ENCODE data around the gene ITPK1.

ITPK1 gene

DNA sequence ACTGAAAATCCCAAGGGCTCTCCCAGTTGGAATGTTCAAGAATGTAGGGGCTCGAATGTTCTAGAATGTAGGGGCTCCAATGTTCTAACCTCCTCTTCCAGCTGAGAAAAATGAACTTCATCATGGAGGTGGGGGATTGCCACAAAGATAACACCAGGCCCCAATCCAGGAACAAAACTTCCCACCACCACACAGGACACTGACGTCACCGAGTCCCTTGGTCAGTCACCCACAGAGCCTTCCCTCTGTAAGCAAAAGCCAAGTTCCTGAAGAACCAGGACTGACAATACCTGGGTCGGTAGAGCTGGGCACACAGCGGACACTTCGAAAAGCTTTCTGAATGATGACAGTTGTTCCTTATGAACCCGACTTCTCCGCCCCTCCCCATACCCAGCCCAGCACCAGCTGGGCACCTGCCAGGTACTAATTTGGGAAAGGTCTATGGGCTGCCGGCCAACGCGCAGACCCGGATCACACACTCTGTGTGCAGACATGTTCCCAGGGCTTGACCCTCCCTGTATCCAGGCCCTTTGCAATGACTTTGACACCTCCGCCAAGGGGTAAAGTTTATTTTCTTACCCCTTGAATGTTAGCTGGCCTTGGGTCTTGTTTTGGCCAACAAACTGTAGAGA is 18.9 kb downstream of the ITPK1 start:
- DNase-seq = no peak
- H3K4me3 ChIP-seq (ENCODE audit: insufficient read depth, low read depth, low read length, poor library complexity, severe bottlenecking) = no peak overlapping the region
- H3K9me3 ChIP-seq (ENCODE audit: control insufficient read depth, low read length) = no peaks in the 10 kb centered on the region
- H3K27ac ChIP-seq (ENCODE audit: insufficient read depth, low read length, poor library complexity, severe bottlenecking) = no peak overlapping the region
- no peaks in the 10 kb centered on the region for H3K4me1 ChIP-seq (ENCODE audit: control insufficient read depth, insufficient read depth, low read length, poor library complexity, severe bottlenecking)
- no peaks in the 10 kb centered on the region for H3K36me3 ChIP-seq (ENCODE audit: control insufficient read depth, insufficient read depth, low read length)
- H3K27me3 ChIP-seq (replicated peaks; ENCODE audit: control insufficient read depth, insufficient read depth, low read length, poor library complexity, severe bottlenecking) = no peaks in the 10 kb centered on the region

DNA sequence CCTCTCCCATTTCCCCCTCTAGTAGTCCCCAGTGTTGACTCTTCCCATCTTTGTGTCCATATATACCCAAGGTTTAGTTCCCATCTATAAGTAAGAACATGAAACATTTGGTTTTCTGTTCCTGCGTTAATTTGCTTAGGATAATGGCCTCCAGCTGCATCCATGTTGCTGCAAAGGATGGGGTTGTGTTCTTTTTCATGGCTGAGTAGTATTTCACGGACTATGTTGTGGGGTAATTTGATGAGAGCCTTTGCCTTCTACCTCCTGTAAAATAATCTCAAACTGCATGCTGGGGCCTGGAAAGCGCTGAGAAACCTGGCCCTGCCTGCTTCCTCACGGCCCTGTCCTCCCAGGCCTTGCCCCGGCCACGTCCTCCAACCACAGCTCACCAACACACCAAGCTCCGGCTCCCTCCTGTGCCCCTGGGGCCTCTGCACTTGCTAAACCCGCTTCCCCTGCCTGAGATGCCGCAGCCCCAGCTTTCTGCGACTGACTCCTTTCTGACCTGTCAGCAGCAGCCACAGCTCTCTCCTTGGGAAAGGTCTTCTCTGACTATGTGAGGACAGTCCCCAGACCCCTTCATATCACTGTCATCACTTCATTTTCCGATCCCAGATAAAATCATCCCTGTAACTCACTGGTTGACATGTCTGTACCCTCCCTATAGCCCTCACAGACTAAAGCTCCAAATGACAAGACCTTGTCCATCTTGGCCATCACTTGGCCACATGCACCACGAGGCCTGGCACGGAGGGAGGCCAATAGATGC is 19.8 kb downstream of the ITPK1 start:
- Histone ChIP-seq H3K9me3 (ENCODE audit: control insufficient read depth, low read length) (no peaks in the 10 kb centered on the region), H3K4me1 (ENCODE audit: control insufficient read depth, insufficient read depth, low read length, poor library complexity, severe bottlenecking) (no peaks in the 10 kb centered on the region)
- DNase-seq = no peak

DNA sequence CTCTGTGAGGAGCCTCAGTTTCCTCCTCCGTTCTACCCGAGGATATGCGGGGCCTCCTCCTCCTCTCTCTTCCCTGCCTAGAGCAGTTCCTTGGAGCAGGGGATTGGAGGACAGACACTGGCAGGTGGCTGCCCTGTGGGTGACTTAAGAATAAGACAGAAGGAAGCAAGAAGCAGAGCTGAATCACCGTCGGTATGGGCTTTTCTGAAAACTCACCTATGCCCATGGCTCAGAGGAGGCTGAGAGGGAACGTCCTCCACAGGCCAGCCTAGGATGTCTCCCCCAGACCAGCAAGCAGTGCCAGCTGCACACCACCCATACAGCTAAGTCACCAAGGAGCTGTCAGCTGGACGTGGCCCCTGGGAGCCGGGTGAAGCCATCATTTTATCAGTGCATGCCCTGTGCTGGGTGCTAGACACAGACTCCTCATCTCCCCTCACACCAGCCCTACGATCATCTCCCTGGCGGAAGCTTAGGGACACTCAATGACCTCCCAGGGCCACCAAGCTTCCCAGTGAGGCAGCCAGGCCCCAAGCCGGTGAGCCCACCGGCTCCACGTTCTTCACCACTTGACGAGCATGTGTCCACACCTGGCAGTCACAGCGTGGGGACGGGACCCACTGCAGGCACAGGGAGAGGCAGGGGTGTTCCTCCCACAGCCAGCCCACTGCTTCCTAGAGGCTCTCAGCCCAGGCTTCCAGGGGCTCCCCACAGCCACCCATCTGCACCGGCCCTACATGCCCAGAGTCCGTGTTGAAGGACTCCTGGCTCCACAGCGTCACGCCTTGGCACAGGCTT is 21.4 kb downstream of the ITPK1 start:
- no peaks in the 10 kb centered on the region for H3K4me1 ChIP-seq (ENCODE audit: control insufficient read depth, insufficient read depth, low read length, poor library complexity, severe bottlenecking)
- no peak overlapping the region for H3K4me3 ChIP-seq (ENCODE audit: insufficient read depth, low read depth, low read length, poor library complexity, severe bottlenecking)
- H3K27ac ChIP-seq (ENCODE audit: insufficient read depth, low read length, poor library complexity, severe bottlenecking) = no peak overlapping the region
- no peaks in the 10 kb centered on the region for H3K36me3 ChIP-seq (ENCODE audit: control insufficient read depth, insufficient read depth, low read length)
- H3K27me3 ChIP-seq (replicated peaks; ENCODE audit: control insufficient read depth, insufficient read depth, low read length, poor library complexity, severe bottlenecking) = no peaks in the 10 kb centered on the region
- no peak for DNase-seq
- H3K9me3 ChIP-seq (ENCODE audit: control insufficient read depth, low read length) = no peaks in the 10 kb centered on the region

More for the DNA sequence above, 19.8 kb downstream of the ITPK1 start:
- Histone ChIP-seq H3K27me3 (replicated peaks; ENCODE audit: control insufficient read depth, insufficient read depth, low read length, poor library complexity, severe bottlenecking) (no peaks in the 10 kb centered on the region), H3K4me3 (ENCODE audit: insufficient read depth, low read depth, low read length, poor library complexity, severe bottlenecking) (no peak overlapping the region), H3K27ac (ENCODE audit: insufficient read depth, low read length, poor library complexity, severe bottlenecking) (no peak overlapping the region), H3K36me3 (ENCODE audit: control insufficient read depth, insufficient read depth, low read length) (no peaks in the 10 kb centered on the region)

- Histone ChIP-seq H3K4me3 (ENCODE audit: insufficient read depth, low read depth, low read length, poor library complexity, severe bottlenecking) (no peak overlapping the region), H3K9me3 (ENCODE audit: control insufficient read depth, low read length) (no peaks in the 10 kb centered on the region), H3K4me1 (ENCODE audit: control insufficient read depth, insufficient read depth, low read length, poor library complexity, severe bottlenecking) (no peaks in the 10 kb centered on the region), H3K27me3 (replicated peaks; ENCODE audit: control insufficient read depth, insufficient read depth, low read length, poor library complexity, severe bottlenecking) (no peaks in the 10 kb centered on the region), H3K36me3 (ENCODE audit: control insufficient read depth, insufficient read depth, low read length) (no peaks in the 10 kb centered on the region), H3K27ac (ENCODE audit: insufficient read depth, low read length, poor library complexity, severe bottlenecking) (no peak overlapping the region)
- no peak for DNase-seq
Observed at GRCh38 chr14:93092606-93093556, 22.8 kb downstream of the ITPK1 start.

DNA sequence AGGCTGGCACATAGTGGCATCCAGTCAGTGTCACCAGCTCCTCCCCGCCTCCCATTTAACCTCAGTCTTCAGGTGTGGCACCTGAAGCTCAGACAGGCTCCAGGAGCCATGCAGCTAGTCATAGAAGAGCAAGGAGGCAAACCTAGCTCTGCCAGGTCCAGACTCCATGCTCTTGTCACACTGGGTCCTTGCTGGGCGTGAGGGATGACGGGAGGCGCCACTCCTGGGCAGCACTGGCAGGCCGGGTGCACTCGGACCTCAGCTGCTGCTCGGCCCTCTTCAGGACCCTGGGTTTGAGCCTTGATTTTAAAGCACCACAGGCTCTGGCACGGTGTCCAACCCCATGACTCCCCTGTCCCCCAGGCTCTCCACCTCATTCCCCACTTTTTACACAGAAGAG is 24.1 kb downstream of the ITPK1 start:
- no peak for DNase-seq
- Histone ChIP-seq H3K4me3 (ENCODE audit: insufficient read depth, low read depth, low read length, poor library complexity, severe bottlenecking) (no peak overlapping the region), H3K27me3 (replicated peaks; ENCODE audit: control insufficient read depth, insufficient read depth, low read length, poor library complexity, severe bottlenecking) (no peaks in the 10 kb centered on the region), H3K27ac (ENCODE audit: insufficient read depth, low read length, poor library complexity, severe bottlenecking) (no peak overlapping the region), H3K9me3 (ENCODE audit: control insufficient read depth, low read length) (no peaks in the 10 kb centered on the region), H3K36me3 (ENCODE audit: control insufficient read depth, insufficient read depth, low read length) (no peaks in the 10 kb centered on the region), H3K4me1 (ENCODE audit: control insufficient read depth, insufficient read depth, low read length, poor library complexity, severe bottlenecking) (no peaks in the 10 kb centered on the region)

DNA sequence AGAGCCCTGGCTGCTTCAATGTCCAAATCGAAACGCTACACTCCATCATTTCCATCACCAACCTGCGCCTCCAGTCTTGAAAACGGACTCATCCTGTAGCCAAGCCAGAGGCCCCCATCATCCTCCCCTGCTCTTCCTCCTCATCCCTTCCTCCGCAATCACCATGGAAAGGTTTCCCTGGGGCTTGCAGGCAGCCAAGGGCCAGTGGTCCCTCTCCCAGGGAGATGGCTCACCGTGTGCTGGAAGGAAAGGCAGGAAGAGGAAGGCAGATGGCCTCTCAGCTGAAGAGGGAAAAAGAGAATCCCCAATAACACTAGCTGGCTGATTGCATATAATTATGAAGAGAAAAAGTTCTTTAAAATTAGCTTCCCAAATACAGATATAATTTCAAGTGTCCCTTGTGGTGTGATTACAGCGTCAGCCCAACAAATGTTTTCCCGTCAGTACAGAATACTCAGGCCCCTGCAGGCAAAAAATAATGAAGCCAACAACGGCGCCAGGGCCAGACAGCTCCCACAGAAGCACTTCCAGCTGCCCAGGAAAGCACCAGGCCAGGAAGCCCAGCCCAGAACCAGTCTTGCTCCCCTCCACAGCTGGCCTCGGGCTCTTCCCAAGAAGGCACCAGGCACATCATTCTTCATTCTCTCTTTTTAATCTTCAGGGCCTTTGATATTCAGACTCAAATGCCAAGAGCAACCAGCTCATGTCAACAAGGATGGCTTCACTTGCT is 24.7 kb downstream of the ITPK1 start:
- no peak for DNase-seq
- no peak overlapping the region for H3K27ac ChIP-seq (ENCODE audit: insufficient read depth, low read length, poor library complexity, severe bottlenecking)

DNA sequence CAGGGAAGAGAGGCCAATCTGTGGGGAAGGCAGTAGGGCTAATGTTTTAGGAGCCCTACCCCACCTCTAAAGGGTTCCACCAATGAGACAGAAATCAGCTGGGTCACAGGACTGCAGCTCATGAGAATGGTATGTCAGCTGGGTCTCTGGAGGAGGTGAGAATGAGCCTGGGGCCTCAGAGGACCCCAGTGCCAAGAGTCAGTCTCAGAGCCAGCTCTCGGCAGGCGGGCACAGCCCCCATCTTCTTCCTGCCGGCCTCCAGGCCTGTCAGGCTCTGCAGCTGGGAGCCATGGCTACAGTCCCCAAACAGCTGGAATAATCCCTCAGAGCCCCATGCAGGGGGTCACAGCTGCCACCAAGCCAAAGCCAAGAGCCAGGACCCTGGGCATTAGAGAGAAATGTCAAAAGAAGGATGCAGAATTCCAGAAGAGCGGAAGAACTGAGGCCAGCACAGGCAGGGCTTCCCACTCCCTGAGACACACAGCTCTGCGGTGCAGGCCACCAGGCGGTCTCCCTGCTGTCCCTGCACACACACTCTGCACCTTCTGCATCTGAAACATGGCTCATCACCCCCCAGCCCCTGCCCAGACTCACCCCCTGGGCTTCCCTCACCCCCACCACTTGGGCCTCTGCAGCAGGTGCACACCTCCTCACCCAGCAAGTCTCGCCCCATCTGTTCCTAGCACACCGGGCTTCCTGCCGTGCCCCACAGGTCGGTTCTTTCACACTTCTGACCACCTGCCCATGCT is 26.0 kb downstream of the ITPK1 start:
- DNase-seq = no peak
- no peak overlapping the region for H3K4me3 ChIP-seq (ENCODE audit: insufficient read depth, low read depth, low read length, poor library complexity, severe bottlenecking)
- H3K9me3 ChIP-seq (ENCODE audit: control insufficient read depth, low read length) = no peaks in the 10 kb centered on the region
- H3K27ac ChIP-seq (ENCODE audit: insufficient read depth, low read length, poor library complexity, severe bottlenecking) = no peak overlapping the region
- H3K27me3 ChIP-seq (replicated peaks; ENCODE audit: control insufficient read depth, insufficient read depth, low read length, poor library complexity, severe bottlenecking) = no peaks in the 10 kb centered on the region
- H3K4me1 ChIP-seq (ENCODE audit: control insufficient read depth, insufficient read depth, low read length, poor library complexity, severe bottlenecking) = no peaks in the 10 kb centered on the region
- no peaks in the 10 kb centered on the region for H3K36me3 ChIP-seq (ENCODE audit: control insufficient read depth, insufficient read depth, low read length)

More for the DNA sequence above, 24.7 kb downstream of the ITPK1 start:
- no peak overlapping the region for H3K4me3 ChIP-seq (ENCODE audit: insufficient read depth, low read depth, low read length, poor library complexity, severe bottlenecking)
- no peaks in the 10 kb centered on the region for H3K4me1 ChIP-seq (ENCODE audit: control insufficient read depth, insufficient read depth, low read length, poor library complexity, severe bottlenecking)
- no peaks in the 10 kb centered on the region for H3K36me3 ChIP-seq (ENCODE audit: control insufficient read depth, insufficient read depth, low read length)
- H3K9me3 ChIP-seq (ENCODE audit: control insufficient read depth, low read length) = no peaks in the 10 kb centered on the region
- H3K27me3 ChIP-seq (replicated peaks; ENCODE audit: control insufficient read depth, insufficient read depth, low read length, poor library complexity, severe bottlenecking) = no peaks in the 10 kb centered on the region

GRCh38 chr14:93086441-93087055 is 29.2 kb downstream of the ITPK1 start:
- no peaks in the 10 kb centered on the region for H3K9me3 ChIP-seq (ENCODE audit: control insufficient read depth, low read length)

More at GRCh38 chr14:93086441-93087055, 29.2 kb downstream of the ITPK1 start:
- Histone ChIP-seq H3K36me3 (ENCODE audit: control insufficient read depth, insufficient read depth, low read length) (no peaks in the 10 kb centered on the region), H3K27ac (ENCODE audit: insufficient read depth, low read length, poor library complexity, severe bottlenecking) (no peak overlapping the region), H3K4me3 (ENCODE audit: insufficient read depth, low read depth, low read length, poor library complexity, severe bottlenecking) (no peak overlapping the region), H3K4me1 (ENCODE audit: control insufficient read depth, insufficient read depth, low read length, poor library complexity, severe bottlenecking) (peaks cover 10% of the 10 kb centered on the region), H3K27me3 (replicated peaks; ENCODE audit: control insufficient read depth, insufficient read depth, low read length, poor library complexity, severe bottlenecking) (no peaks in the 10 kb centered on the region)
- DNase-seq = no peak

Measured in effector memory CD4-positive, alpha-beta T cell (primary cell).